Stimulated activated CD8-positive, alpha-beta memory T cell treated with anti-CD3 and anti-CD28 coated beads, Interleukin-12 subunit alpha, Interleukin-12 subunit beta, amount 100 ng/mL, for 1 hour (primary cell): ENCODE measurements around the gene ZSWIM4.
A peak's percentile ranks its signal among the peaks of the same experiment; 100 is the strongest.

ENCODE experiments used
- DNase-seq: peaks from one replicate; pipeline ENCODE4 v3.0.0-alpha.2; 2020; ENCODE audit warnings: low read depth

The ZSWIM4 gene

GRCh38 chr19:13835791-13836723 lies 40.8 kb downstream of the ZSWIM4 start:
- DNase-seq, result no peak

DNA sequence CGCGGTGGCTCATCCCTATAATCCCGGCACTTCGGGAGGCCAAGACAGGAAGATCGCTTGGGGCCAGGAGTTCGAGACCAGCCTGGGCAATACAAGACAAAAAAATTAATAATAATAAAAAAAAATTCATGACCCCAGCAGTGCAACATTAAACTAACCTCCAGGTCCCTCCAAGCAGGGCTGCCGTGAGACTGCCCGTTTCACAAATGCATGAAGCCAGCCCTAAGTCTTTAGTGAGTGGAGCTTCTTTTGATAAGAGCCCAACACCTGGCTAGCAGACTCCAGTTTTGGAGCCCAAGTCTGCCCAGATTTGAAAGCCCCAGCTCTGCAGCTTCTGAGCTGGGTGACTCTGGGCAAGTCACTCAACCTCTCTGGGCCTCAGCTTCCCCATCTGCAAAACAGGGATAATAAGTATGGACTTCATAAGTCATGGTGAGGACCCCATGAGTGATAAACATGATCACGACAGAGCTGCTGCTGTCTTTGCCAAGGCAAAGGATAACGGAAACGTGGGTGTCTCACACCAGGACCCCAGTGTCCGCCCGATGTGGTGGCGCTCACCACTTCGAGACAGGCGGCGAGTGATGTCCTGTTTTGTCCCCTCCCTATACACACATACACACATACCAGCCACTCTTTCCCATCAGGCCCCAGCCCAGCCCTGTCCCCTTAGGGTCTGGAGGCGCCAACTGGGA lies 43.3 kb downstream of the ZSWIM4 start:
- no peak for DNase-seq

DNA sequence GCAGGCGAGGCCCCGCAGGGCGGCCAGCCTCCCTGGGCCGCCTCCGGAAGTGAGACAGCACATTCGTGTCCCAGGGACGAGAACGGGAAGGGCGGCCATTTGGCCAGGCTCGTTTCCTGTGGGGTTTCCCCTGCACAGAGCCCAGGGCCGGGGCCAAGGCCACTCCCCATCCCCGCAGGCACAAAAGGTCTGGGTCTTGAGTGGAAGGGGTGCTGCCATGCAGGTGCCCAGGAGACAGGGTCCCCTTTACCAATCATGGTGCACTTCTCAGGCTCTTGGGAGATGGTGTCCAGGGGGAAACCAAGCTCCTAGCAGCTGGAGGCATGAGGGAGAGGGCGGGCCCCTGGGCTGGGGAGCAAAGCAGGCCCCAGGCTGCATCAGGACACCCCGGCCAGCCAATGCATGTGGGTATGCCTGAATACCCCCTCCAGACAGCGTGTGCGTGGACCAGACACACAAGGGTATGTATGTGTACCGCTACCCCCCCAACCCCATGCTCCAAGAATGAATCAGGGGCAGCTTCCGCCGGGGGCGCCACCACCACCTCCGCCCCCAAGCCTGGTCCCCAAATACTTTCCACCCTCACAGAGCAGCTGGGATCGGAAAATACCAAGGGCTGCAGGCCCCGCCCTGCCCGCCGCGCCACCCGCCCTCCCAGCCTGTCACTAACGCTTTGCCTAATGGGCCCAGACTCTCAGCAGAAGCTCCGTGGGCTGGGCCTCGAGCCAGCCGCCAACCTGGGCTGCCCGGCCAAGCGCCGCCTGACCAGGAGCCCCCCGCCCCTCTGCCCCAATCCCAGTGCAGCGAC lies 44.1 kb downstream of the ZSWIM4 start:
- DNase-seq, result peak; percentile 78

DNA sequence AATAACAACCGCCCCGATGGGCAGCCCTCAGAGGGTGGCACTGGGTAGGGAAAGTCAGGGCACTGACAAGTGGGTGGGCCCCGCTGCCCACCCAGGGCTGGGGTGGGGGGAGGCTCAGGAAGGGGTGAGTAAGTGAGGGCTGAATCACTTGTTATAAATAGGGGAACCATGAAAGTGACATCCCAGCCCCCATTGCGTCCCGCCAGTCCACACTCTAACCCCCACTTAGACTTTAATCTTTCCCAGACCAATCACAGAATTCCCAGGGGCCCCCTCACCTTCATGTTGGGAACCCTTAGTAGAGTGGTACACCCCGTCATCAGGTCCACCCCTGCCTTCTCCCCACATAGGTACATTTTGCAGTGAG lies 44.7 kb downstream of the ZSWIM4 start:
- no peak for DNase-seq

DNA sequence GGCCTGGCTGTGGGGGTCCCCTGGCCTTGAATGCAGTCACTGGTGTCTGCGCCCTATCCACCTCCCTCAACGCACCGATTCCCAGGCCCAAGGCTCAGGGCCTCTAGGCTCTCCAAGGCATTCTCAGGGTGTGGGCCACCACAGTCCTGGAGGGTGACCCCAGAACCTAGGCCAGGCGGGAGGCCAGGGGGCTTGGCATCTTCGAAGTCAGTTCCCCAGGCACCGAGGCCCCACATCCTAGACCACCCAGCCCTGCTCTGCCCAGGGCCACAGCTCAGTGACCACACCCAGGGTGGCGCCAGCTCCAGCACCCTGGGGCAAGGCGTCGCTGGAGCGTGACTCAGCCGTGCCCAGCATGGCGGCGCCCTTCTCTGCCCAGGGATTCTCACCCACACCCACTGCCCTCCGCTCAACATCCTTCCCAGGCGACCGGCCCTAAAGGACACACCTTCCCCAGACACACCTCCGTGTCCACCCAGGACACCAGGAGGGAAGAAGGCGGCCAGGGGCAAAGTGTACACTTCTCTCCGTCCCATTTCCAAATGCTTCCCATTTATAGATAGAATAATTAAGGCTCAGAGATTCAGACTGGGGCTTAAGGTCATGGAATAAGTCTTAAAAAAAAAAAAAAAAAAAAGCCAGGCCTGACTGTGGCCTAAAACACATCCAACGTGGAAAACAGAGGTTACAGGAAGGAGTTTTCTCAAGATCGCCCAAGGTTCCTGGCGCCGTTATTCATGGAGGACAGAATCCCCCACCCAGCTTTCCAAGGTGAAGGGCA lies 45.3 kb downstream of the ZSWIM4 start:
- DNase-seq, result no peak

DNA sequence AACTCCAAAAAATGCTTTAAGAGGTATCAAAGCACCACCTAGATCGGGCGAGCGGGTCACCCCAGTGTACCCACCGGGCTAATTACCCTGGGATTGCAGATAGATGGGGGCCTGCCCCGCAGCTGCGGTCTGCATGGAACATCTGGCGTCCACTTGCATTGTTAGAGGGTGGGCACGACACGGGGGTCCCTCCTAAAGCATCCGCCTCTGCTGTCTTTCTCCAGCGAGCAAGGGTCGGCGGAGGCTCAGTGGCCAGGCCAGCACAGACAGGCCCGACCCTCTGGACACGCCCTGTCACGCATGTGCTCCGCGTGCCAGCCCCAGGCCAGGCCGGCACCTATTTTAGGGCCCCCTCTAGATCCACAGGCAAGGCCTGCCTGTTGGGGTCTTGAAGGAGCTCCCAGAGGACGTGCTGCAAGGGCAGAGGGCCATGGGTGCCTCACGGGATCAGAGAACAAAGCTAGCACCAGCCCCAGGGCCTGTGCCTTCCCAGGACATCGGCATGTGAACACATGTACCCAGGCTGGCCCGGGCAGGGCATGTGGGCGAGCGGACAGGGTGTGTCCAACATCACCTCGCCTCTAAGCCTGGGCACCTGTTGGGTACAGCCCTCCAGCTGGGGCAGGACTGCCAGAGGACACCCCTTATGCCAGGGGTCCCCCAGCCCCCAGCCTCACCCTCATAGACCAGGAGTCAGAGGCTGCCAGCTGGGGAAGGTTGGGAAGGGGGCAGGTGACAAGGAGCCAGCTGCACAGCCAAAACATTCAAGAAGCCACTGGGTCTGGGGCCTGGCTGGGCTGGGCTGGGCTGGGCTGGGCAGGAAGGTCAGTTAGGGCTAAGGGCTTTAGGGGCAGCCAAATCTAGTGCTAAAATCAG lies 46.1 kb downstream of the ZSWIM4 start:
- DNase-seq, result no peak

DNA sequence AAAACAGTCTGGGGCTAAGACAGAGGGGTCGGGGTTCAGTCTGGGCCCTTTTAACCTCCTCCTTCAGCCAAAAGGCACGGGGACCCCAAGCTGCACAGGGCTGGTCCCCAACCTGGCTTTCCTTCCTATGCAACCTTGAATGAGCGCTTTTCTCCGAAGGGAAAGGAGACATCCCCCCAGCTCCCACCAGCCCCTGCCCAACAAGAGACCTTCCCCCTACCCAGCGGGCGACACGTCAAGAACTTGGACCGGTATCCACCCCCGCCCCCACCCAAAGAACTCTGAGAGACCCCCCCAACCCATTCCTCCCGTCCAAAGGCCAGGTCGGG lies 46.7 kb downstream of the ZSWIM4 start:
- DNase-seq, result no peak

DNA sequence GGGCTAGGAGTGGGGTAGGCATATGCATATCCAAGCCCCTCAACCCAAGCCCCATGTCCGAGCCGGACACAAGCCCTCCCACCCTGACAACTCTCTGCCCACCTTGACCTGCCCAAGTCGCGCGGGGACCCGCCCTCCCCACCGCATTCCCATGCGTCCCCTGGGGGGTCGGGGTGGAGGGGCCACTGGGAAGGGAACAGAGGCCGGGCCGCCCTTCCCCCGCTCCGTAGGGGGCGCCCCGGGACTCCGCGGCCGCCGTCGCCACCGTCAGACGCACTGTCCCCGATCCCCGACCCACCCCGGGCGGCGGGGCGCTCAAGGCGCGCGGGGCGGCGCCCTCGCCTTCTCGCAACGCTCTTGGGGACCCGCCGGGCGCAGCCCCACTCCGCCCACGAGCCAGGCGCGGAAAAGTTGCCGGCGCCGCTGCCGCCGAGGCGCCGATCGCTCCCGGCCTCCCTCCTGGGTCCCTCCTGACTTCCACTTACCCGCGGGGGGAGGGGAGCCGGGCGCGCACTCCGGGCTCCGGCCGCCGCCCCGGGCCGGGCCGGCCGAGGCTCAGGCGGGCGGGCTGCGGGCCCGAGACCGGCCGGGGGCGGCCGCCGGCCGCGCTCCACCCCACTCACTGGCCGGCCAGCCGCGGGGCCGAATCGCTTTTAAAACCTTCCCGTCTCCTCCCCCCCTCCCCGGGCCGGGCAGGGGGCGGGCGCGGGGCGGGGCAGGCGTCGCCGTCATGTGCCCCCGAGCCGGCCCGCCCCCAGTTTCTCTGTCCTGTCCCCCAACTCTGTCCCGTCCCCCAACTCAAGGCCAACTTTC lies 47.3 kb downstream of the ZSWIM4 start:
- DNase-seq, result peak; percentile 59

DNA sequence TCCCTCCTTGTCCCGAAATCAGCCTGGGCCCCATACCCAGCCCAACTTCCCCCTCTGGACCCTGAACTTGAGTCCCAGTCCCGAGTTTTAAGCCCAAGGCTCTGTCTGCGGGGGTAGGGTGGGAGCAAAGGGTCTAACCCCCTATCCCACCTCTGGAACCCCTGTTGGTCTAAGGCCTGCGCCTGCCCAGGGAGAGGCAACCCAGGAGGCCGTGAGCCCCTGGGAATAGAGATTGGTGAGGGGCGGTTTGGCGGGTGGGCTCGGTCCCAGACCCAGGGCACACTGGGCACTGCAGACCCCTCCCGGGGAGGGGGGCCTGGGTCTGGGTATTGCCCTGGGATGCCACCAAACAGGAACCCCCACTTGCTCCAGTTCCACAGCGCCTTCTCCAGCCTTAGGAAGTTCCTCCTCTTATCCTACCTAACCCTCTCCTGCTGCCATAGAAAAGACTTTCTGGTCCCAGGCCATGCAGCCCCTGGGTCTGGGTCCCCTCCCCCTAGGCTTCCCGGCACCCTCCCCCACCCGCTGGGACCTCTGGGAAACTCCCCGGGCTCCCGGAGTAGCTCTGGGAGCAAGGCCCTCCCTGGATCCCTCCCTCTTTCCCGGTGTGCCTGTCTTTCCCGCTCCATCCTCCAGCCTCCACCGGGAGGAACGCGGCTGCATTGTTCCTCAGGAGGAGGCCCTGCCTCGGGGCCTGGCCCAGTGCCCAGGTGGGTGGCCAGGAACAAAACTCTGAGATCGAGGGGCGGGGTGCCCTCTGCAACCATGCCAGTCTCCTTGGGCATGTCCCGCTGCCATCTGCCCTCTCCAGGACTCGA lies 48.1 kb downstream of the ZSWIM4 start:
- DNase-seq, result no peak

GRCh38 chr19:13844130-13844631 lies 48.9 kb downstream of the ZSWIM4 start:
- DNase-seq, result no peak

- peak; percentile 91 for DNase-seq
Observed at GRCh38 chr19:13846557-13847406, 51.5 kb downstream of the ZSWIM4 start.

DNA sequence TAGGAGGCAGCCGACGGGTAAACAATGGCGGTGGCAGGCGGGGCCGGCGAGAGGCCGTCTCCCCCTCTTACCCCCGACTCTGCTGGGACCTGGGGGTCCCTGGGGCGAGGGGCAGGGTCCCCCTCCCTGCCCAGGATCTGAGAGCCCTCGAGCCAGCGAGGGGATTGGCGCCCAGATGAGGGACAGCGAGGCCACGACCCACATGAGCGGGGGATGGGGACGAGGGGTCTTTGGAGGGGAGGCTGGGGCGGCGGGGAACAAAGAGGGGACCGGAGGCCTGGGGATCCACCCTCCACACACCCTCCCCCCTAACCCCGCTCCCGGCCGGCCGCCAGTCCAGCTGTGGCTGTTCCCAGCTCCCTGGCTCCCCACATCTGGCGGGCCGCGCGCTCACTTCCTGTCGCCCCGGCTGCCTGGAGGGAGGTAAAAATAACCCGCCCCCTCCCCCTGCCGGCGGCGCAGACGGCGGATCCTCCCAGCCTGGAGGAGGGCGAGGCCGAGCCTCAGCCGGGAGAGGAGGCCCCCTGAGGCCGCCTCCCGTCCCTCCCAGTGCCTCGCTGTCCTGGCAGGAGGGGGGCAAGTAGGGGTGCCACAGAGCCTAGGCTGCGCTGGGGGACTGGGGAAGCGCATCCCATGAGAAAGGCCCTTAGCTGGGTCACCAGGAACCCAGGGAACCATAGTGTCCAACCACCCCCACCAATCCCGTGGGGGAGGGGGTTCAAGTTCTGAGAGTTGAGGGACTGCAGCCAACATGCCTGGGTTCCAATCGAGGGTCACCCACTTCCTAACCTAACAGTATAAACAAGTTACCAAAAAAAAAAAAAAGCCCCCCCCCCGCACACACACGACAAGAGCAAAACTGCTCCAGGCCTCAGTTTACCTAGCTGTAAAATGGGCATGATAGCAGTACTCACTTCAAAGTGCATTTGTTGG lies 52.4 kb downstream of the ZSWIM4 start:
- DNase-seq, result peak; percentile 71

GRCh38 chr19:13848340-13848677 lies 53.1 kb downstream of the ZSWIM4 start:
- DNase-seq, result no peak

- DNase-seq, result no peak
Observed at GRCh38 chr19:13848798-13849676, 53.8 kb downstream of the ZSWIM4 start.

- no peak for DNase-seq
Observed at GRCh38 chr19:13849991-13850909, 55.0 kb downstream of the ZSWIM4 start.
